GM15510 (cell line): ENCODE measurements around the gene CENPS.

ENCODE experiments used
- POLR2A ChIP-seq: IDR thresholded peaks from 3 replicates; pipeline ENCODE4 v1.6.1; 2011; ENCODE audit warnings: borderline replicate concordance; ENCODE audit not compliant: insufficient read length; ENCODE audit errors: extremely low read depth

The CENPS gene

DNA sequence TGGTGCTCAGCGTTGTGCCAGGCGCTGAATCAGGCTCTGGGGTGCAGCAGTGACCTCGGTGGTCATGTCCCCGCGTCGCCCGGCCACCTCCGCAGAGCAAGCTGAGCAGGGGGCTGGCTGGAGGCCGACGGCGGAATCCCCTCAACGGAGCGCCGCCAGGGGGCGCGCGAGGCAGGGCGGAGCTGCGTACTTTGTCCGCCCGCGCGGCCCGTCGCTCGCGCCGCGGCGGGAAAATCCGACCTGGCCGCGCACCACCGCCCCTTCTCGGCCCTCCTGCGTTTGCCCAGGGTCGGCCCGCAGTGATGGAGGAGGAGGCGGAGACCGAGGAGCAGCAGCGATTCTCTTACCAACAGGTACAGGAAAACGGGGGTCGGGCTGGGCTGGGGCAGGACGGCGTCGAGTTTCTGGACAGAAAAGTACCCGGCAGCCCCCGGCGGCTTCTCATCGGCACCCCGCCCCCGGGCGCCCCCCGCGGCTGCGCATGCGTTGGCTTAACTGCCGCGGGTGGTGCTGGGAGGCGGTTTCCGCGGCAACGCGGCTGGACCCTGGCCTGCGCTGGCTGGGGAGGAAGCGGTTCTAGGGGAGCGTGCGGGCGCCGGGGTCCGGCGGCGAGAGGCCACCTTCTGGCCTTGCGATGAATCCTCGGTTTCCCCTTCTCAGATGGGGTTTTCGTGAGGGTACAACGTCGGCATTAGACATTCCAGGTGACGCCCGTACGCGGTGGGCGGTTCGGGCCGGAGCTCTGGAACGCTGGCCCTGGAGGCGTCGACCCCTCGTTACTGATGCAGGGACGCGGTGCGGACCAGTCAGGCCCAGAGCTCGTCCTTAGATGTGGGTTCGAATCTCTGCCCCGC lies at the start of gene CENPS:
TSS of gene CENPS (plus strand) at position 218 of the 854 bp plus-strand sequence. CDS start at position 303, 85 bp downstream.
- TF ChIP-seq POLR2A, result peak; percentile 59

DNA sequence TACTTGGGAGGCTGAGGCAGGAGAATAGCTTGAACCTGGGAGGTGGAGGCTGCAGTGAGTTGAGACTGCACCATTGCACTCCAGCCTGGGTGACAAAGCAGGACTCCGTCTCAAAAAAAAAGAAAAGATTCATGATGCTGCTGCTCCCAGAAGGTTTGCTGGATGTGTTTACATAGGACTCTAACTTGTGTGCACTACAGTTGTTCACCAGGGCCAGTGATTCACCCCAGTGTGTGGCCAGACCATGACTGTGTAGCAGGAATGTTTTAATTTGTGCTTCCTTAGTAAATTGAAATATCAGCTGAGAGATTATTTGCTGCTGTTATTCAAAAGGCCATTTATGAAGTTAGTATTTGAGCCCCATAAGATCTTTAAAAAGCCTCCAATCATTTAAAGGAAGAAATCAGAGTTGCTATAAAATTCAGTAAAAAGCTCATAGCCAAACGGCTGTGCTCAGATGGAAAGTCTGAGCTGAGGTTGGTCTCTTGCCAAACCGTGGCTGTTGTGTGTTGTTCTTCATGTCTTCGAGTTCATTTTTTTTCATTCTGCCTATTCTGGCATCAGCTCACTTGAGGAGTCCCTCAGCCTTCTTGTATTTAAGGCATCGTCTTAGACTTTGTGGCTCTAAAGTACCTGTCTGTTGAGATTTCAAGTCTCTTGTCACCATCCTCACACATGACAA lies 49.5 kb upstream of the CENPS start:
- TF ChIP-seq POLR2A, result no peak

DNA sequence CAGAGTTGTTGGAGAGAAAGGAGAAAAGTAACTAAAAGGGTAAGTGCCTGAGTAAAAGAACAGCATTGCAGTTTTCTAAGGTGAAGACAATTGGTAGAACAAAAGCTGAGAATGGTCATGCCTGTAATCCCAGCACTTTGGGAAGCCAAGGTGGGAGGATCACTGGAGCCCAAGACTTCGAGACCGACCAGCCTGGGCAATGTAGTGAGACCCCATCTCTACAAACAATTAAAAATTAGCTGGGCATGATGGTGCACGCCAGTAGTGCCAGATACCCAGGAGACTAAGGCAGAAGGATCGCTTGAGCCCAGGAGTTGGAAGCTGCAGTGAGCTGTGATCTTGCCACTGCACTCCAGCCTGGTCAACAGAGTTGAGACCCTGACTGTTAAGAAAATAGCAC lies 46.6 kb upstream of the CENPS start:
- no peak for TF ChIP-seq POLR2A

GRCh38 chr1:10384219-10384618 lies 46.0 kb upstream of the CENPS start:
- TF ChIP-seq POLR2A, result no peak

- no peak for TF ChIP-seq POLR2A
These were observed 43.2 kb upstream of the CENPS start for GRCh38 chr1:10386761-10387676.

DNA sequence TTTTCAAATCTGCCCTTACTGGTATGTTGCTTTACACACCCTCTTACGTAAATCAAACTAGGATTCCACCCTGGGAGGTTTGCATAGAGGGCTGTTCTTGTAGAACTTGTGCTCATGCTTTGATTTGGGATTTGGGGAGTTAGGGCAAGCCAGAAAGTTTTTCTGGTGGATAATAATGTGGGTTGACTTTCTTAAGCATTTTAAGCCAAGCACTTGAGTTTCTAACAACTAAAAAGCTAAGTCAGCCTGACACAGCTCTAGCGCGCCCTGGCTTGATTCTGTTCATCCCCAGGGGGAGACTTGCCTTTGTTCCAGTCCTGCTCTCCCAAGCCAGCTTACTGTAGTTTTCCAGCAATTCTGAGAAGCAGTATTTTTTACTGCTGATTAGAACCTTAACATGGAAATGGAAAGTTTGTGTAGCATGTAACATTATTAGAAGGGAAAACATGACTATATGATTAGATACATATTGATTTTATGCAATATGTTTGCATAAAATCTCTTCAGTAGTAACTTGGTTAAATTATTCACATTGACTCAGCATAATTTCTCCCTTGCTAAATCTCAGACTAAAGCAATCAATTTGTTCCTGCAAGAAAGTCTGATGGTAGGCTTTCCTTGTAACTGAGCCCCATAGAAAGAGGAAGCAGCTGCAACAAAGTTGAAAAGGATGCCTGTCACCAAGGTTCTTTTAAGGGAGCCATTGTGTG lies 42.4 kb upstream of the CENPS start:
- no peak for TF ChIP-seq POLR2A

- TF ChIP-seq POLR2A, result no peak
These were observed 41.9 kb upstream of the CENPS start for GRCh38 chr1:10388387-10388715.

DNA sequence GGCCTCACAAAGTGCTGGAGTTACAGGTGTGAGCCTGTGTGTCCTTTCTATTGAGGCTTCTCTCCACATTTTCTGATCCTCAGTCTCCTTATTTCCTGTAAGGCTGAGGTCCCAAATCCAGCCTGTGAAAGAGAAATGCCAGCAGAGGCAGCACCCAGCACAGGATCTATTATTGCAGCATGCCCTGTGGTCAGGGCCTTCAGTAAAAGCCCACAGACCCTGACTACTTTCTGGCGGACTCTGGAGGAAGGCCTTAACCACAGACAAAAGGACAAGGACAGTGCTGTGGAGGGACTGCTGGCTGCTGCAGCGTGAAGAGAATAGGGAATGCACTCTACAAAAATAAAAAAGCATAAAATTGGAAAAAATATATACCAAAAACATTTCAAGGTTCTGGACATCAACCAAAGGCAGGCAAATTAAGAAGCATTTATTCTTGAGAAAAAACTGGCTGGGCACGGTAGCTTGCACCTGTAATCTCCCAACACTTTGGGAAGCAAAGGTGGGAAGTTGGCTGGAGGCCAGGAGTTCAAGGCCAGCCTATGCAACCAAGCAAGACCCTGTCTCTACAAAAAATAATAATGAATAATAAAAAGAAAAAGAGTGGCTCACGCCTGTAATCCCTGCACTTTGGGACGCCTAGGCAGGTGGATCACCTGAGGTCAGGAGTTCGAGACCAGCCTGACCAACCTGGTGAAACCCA lies 40.8 kb upstream of the CENPS start:
- TF ChIP-seq POLR2A, result no peak

DNA sequence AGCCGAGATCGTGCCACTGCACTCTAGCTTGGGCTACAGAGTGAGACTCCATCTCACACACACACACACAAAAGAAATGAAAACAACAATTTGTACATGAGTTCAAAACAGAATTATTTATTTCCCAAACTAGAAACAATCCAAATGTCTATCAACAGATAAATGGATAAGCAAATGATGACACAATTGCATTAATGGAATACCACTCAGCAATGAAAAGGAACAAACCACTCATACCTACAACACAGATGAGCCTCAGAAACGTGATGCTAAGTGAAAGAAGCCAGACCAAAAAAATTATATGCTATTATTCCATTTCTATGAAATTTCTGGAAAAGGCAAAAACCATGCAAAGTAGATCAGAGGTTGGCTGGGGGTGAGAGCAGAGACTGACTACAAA lies 33.4 kb upstream of the CENPS start:
- no peak for TF ChIP-seq POLR2A

- no peak for TF ChIP-seq POLR2A
These were observed 31.9 kb upstream of the CENPS start for GRCh38 chr1:10398278-10398733.

GRCh38 chr1:10398734-10399443 lies 31.3 kb upstream of the CENPS start, which contains the start of gene PGD:
Gene PGD, plus strand, starts transcription at chr1:10399064. Its CDS starts 54 bp downstream, at chr1:10399118.
- TF ChIP-seq POLR2A, result peak; percentile 89

DNA sequence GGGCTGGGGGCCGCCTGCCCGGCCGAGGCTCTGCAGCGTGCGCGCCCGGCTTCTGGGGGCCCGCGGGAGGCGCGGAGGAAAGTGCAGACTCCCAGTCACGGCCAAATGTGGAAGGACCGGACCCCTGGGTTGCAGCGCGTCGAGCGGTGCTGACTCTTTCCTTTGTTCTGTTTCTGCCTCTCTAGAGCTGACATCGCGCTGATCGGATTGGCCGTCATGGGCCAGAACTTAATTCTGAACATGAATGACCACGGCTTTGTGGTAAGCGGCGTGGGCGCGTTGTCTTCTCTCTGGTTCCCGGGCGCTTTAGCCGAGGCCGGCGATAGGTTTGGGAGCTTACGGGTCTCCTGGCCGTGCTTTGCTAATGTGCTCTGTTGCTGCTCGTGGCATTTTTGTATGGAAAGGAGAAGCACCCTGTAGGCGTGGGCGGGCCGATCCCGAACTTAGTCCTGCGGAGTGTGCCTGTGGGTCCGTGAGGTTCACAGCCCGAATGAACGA lies 30.7 kb upstream of the CENPS start:
- TF ChIP-seq POLR2A, result no peak

DNA sequence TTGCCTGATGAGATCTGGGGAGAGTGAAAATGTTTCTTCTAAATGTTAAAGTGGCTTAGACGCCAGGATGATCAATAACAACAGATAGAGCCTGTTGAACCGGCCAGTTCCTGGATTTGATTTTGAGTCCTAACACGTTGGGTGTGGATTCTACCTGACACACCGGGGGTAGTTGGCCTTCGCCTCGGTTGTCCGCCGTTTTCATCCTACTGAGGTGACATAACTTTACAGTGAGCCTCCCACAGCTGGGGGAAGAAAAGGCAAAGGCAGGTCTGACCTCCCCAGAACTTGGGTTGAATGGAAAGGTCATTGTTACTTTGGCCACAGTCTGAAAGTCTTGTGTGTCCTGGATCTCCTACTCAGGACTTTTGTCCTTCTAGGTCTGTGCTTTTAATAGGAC lies 30.2 kb upstream of the CENPS start:
- no peak for TF ChIP-seq POLR2A
